Esophagus squamous epithelium (tissue), 4 donors: ENCODE data around the gene LYPD5.

Experiments used
- POLR2A ChIP-seq, 4 donors: fragments of 450-650 bp; IDR thresholded peaks; one replicate each; pipeline ENCODE4 v1.6.1; 2017; ENCODE audit warnings: antibody characterized with exemption in 4 of 4, mild to moderate bottlenecking in 4 of 4, moderate library complexity in 3 of 4
- TF ChIP-seq, protein P1 (sequence below), 6 experiments: fragments of 450-650 bp in 4 of 6; fragments of 200-600 bp in 2 of 6; sonication (generic) in 2 of 6; IDR thresholded peaks; one replicate each; pipeline ENCODE4 v1.5.1; 2016 to 2019; ENCODE audit warnings: antibody characterized with exemption in 6 of 6, mild to moderate bottlenecking in 4 of 6, moderate library complexity in 4 of 6

DNA sequence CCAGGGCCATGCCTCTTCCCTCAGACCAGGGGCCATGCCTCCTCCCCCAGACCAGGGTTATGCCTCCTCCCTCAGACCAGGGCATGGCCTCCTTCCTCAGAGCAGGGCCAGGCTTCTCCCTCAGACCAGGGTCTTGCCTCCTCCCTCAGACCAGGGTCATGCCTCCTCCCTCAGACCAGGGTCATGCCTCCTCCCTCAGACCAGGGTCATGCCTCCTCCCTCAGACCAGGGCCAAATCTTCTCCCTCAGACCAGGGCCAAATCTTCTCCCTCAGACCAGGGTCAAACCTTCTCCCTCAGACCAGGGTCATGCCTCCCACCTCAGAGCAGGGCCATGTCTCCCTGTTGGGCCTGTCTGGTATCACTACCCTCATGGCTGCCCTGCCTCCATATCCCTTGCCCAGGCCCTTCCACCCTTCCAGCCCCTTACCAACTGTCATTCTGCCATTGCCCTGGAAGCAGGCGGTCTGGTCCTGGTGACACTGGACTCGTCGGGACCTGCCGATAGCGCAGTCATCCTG, 4.2 kb downstream of the LYPD5 start:
- TF ChIP-seq, protein P1, sequence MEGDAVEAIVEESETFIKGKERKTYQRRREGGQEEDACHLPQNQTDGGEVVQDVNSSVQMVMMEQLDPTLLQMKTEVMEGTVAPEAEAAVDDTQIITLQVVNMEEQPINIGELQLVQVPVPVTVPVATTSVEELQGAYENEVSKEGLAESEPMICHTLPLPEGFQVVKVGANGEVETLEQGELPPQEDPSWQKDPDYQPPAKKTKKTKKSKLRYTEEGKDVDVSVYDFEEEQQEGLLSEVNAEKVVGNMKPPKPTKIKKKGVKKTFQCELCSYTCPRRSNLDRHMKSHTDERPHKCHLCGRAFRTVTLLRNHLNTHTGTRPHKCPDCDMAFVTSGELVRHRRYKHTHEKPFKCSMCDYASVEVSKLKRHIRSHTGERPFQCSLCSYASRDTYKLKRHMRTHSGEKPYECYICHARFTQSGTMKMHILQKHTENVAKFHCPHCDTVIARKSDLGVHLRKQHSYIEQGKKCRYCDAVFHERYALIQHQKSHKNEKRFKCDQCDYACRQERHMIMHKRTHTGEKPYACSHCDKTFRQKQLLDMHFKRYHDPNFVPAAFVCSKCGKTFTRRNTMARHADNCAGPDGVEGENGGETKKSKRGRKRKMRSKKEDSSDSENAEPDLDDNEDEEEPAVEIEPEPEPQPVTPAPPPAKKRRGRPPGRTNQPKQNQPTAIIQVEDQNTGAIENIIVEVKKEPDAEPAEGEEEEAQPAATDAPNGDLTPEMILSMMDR (IDR thresholded peaks at IDR 0.05) = no peak
- TF ChIP-seq POLR2A (IDR thresholded peaks at IDR 0.05) = no peak
